BJ (cell line): ENCODE measurements around the gene AP4B1. TPM values are rescaled to one million over a fixed set of nuclear protein-coding genes. Genes with fewer than 3 reads are reported as not detected.
"Not testable (repeated sequence)": the region's sequence is repeated elsewhere in the genome, so short reads cannot be mapped to it uniquely, and the experiment has no call there.

Source experiments
- CTCF ChIA-PET: fragments of 350-600 bp; formaldehyde crosslinking; extraction: SDS; loops from one replicate; lab custom pipeline; 2021; ENCODE audit warnings: antibody characterized with exemption, inconsistent platforms; lab: Yijun Ruan, JAX
- POLR2A ChIA-PET: fragments of 300-600 bp; sonication (Branson Sonifier 250); formaldehyde crosslinking; extraction: SDS; loops from one replicate; lab custom pipeline; 2021; ENCODE audit warnings: antibody characterized with exemption; lab: Charles Lee
- DNase-seq: peaks from one replicate; pipeline ENCODE4 v3.0.0-alpha.2; 2011; ENCODE audit warnings: low read depth
- H3K27me3 ChIP-seq: 2 replicates; pipeline ENCODE4 v1.6.0; 2011; ENCODE audit warnings: low read length; ENCODE audit not compliant: control insufficient read depth, insufficient read depth
- H3K36me3 ChIP-seq: 2 replicates; pipeline ENCODE4 v1.5.1; 2011; ENCODE audit warnings: low read length; ENCODE audit not compliant: control insufficient read depth, insufficient read depth
- H3K4me3 ChIP-seq: 2 replicates; pipeline ENCODE4 v1.5.1; 2011; ENCODE audit warnings: low read depth, mild to moderate bottlenecking, control low read depth, low read length
- CTCF ChIP-seq: IDR thresholded peaks from 2 replicates; pipeline ENCODE4 v1.5.1; 2011; ENCODE audit warnings: low read depth, mild to moderate bottlenecking, control low read depth, inconsistent platforms, low read length, moderate library complexity; ENCODE audit not compliant: insufficient read depth
- polyA plus RNA-seq: library from polyadenylated mRNA; depleted of rRNA; stranded (reverse); fragments of >200 nt; gene quantifications from 2 replicates; pipeline ENCODE4 v1.2.3, GENCODE V29; 2011

Gene AP4B1
- polyA plus RNA-seq, 1 experiment: 9.5 TPM

- TF ChIP-seq CTCF: no peak
- H3K4me3 ChIP-seq: no peak overlapping the region
- POLR2A ChIA-PET: interaction anchor here (0.6 to 0.9 kb wide), 2 partner anchors 44 to 122 kb away, joined by 3 to 4 read pairs; partner anchors contain the start of gene RSBN1
- H3K36me3 ChIP-seq: no peaks in the 10 kb centered on the region
- no peaks in the 10 kb centered on the region for H3K27me3 ChIP-seq
- CTCF ChIA-PET: interaction anchor here (1.1 to 1.4 kb wide), 3 partner anchors 20 to 30 kb away, joined by 3 to 5 read pairs (median 3); no protein-coding TSS in a partner anchor
- no peak for DNase-seq
Observed at GRCh38 chr1:113855630-113856400, 48.8 kb downstream of the AP4B1 start.

DNA sequence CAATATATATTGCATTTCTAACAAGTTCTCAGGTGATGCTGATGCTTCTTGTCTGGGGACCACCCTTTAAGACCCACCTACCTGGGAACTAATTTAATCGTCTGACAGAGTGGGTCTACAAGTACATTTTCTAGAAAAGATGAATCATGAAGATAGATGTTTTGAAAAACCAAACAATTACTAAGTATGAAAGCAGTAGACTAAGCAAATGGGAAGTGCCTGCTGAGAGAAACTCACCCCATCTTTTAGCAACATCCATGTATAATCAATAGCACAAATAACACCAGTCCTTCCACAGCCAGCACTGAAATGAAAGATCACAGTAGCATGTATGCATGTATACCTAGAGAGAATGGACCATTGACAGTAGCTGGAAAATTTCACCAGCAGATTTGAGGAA is 50.4 kb downstream of the AP4B1 start:
- no peak for TF ChIP-seq CTCF
- H3K27me3 ChIP-seq: no peaks in the 10 kb centered on the region
- CTCF ChIA-PET: no interaction called here
- POLR2A ChIA-PET: no interaction called here
- no peak for DNase-seq
- H3K4me3 ChIP-seq: no peak overlapping the region
- no peaks in the 10 kb centered on the region for H3K36me3 ChIP-seq

DNA sequence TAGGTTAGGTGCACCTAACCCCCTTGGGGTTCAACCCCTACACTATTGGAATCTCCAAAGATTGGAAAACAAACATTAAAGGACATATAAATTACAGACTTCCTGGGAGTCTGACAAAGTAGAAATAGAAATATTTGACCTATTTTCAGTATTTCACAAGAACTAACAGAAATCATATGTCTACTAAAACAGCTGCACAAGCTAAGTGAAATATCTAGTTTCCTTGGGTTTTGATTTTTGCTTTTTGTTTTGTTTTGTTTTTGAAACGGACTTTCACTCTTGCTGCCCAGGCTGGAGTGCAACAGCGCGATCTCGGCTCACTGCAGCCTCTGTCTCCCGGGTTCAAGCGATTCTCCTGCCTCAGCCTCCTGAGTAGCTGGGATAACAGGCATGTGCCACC is 51.9 kb downstream of the AP4B1 start:
- ChIA-PET POLR2A (interaction anchor here (0.6 kb wide), 1 partner anchor 237 kb away, joined by 5 read pairs; no protein-coding TSS in a partner anchor), CTCF (interaction anchor here (1.0 to 1.3 kb wide), 2 partner anchors 17 to 19 kb away, joined by 3 read pairs; no protein-coding TSS in a partner anchor)
- H3K36me3 ChIP-seq, DNase-seq, H3K4me3 ChIP-seq, H3K27me3 ChIP-seq: not testable (repeated sequence)

GRCh38 chr1:113850127-113850796 is 54.3 kb downstream of the AP4B1 start:
- Histone ChIP-seq H3K27me3 (no peaks in the 10 kb centered on the region), H3K4me3 (no peak overlapping the region), H3K36me3 (no peaks in the 10 kb centered on the region)
- DNase-seq: no peak
- CTCF ChIA-PET: no interaction called here
- no peak for TF ChIP-seq CTCF
- POLR2A ChIA-PET: no interaction called here

DNA sequence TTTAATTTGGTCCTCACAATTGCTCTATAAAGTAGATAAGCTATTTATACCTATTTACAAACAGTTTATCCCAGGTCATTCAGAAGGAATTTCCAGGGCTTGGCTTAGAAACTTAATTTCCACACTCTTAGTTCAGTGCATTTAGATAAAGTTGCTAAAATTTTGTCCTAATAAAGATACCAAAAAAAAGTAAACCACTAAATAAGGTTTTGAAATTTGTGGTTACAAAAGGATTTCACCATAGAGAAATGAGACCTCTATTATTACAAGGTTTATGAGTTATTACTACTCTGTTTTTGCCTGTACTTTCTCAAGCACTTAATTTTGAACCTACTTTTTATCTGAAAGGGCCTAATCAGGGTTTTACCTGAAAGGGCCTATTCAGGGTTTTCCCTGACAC is 55.5 kb downstream of the AP4B1 start:
- Histone ChIP-seq H3K27me3 (no peaks in the 10 kb centered on the region), H3K4me3 (no peak overlapping the region), H3K36me3 (no peaks in the 10 kb centered on the region)
- TF ChIP-seq CTCF: no peak
- no peak for DNase-seq
- ChIA-PET POLR2A (no interaction called here), CTCF (no interaction called here)
